ENCODE data around the gene GPR156. TPM values are rescaled to one million over a fixed set of nuclear protein-coding genes. Genes with fewer than 3 reads are reported as not detected.
"Not testable (repeated sequence)": the region's sequence is repeated elsewhere in the genome, so short reads cannot be mapped to it uniquely, and the experiment has no call there.

GPR156 gene
- 0.42 TPM for total RNA-seq
- long read RNA-seq: 0 reads

DNA sequence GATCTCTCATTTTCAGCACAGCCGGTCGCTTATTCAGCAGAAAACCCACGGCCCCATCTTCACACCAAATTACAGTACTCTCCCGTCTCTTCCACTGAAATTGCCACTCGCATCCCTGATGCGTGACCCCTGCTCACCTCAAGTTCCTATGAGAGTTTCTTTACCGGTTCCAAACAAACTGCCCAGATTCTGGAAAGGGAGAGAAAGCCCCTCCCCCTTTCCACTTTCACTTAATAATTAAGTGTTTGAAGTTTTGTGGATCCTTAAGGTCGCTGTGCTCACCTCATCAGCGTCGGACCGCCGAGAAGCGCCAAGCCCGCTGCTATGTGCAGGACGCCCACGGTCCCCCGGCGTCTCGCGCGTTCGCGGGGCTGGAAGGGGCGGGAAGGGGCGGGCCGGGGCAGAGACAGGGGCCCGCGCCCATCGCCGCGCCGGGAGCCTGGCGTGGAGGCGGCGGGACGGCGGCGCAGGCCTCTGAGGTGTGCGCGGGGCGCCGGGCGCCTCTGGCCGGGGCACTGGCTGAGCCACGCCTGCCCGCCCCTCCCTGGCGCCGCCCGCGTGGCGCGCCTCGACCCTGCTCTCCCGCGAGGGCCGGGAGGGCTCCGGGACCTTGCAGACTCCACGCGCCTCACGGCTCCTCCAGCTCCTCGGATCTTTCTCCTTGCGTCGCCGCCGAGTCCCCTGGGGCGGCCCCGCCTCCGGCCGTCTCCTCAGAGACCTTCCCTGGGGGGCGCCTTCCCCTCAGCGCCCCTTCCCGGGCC is at the start of gene GPR156:
TSS of gene GPR156 (minus strand) at position 476 of the 761 bp plus-strand sequence. CDS start 41,124 bp downstream, outside the sequence.
- DNase-seq (ENCODE audit: low spot score): no peak

- DNase-seq (ENCODE audit: low spot score): no peak
Measured at GRCh38 chr3:120332646-120333045, 47.6 kb upstream of the GPR156 start.

DNA sequence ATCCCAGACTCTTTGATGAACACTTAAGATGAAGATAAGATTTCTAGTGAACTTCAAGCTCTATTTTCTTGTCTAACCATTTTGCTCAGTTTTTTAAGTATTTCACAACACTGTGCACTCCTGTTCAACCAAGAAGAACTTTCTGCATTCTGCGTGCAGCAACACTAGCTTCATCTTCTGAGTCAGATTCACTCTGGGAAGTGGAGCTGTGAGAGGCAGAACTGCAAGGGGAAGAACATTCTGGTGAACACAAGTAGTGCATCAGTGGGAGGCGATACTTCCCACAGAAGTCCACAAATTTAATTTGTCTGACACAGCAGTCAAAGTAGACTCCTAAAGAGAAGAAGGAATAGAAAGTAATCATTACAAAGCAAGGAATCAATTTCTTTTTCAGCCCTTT is 46.1 kb upstream of the GPR156 start:
- DNase-seq (ENCODE audit: low spot score): no peak

DNA sequence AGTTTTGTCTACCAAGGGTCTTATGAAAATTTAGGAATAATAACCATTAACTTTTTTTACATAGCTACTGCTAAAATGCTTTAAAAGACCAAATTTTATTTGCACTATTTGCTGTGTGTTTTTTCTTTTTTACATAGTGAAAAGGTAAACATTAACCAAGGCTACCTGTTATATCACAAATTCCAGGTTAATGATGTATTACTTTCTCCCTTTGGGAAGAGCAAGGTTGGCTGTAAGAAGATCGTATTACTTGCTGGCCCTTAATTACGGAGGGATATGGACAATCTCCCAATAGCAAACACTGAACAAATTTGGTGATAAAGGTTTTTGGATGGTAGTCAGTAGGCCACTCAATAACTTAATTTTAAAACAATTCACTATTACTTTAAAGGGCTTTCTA is 41.8 kb upstream of the GPR156 start:
- DNase-seq (ENCODE audit: low spot score): no peak

DNA sequence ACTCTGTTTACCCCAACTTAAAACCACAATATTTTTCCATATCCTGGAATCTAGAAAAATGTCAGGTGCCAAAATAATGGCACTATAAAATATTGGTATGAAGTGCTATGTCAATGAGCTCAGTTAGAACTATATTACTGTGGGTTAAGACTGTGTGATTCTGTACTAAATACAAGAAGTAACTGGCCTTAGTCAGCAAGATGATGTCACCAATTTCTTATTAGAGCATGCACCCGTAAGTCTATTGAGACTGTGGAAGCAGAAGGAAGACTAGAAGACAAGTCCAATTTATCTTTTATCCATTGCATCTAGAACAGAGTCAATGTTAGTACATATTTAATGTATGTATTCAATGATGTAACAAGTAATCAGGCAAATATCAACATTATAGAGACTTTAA is 39.2 kb upstream of the GPR156 start:
- DNase-seq (ENCODE audit: low spot score): no peak

DNA sequence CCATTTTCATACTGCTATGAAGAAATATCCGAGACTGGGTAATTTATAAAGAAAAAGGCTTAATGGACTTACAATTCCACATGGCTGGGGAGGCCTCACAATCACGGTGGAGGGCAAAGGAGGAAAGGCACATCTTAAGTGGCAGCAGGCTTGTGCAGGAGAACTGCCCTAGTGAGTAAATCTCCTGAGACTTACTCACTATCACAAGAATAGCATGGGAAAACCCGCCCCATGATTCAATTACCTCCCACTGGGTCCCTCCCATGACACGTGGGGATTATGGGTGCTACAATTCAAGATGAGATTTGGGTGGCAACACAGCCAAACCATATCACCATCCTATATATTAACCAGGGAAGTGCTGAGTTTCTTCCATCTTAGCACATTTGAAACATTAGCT is 38.7 kb upstream of the GPR156 start:
- DNase-seq (ENCODE audit: low spot score): not testable (repeated sequence)

DNA sequence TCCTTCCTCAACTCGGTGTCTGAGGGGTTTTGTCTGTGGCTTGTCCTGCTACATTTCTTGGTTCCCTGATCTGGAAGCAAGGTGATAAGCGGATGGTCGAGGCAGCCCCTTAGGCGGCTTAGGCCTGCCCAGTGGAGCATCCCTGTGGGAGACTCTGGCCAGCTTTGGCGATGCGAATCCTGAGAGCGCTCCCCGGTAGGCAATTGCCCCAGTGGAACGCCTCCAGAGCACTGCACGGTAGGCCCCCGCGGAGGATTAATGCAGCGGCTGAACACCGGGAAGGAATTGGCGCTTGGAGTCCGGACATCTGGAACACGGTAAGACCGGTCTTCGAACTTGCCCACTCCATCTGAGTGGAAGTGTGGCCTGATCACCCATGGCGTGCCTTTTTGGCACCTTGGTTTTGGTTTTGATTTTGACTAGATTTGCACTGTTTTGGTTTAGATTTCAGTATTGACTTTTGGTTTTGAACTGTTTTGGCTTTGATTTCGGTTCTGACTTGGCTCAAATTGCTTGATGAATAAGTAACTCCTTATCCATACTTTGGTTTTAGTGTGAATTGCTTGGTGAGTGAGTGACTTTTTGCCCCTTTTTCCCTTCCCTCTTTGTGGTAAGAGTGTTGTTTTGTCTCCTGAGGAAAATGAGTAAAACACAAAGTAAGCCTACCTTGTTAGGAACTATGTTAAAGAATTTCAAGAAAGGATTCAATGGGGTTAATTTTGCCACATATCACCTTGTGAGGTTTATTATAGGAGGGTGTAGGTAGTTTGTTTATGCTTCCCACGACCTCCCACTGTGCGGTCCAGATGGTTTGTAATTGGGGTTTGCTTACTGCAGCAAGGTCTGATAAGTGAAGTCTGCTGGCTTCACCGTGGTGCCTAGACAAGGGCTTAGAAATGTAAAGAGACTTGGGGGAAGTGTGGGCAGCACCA is 27.1 kb upstream of the GPR156 start:
- DNase-seq (ENCODE audit: low spot score): no peak

DNA sequence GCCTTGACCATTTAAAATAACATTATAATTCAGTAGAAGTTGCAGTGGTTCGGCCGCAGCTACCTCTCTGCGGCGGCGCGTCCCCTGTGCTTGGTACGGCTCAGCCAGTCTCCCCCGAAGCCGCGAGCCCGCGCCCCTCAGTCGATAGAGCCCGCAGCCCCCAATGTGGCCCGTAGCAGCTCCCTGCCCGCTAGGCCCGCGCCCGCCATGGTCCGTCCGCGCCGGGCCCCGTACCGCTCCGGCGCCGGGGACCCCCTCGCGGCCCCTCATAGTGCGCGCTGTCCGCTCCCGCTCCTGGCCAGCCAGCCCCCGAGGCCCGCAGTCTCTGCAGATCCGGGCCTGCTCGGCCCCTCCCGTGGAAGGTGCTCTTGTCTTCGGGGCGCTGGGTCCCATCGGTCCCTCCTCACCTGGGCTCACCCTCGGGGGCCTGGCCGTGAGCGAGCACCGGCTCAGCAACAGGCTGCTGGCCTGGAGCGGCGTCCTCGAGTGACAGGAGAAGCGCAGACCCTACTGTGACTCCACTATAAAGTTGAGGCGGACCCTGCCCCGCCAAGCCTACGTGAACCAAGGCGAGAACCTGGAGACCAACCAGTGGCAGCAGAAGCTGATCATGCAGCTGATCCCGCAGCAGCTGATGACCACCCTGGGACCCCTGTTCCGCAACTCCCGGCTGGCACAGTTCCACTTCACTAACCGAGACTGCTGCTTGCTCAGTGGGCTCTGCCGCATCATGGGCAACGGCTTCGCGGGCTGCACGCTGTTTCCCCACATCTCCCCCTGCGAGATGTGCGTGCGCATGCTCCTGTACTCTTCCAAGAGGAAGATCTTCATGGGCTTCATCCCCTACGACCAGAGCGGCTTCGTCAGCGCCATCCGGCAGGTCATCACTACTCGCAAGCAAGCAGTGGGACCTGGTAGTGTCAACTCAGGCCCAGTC is 21.8 kb upstream of the GPR156 start:
- no peak for DNase-seq (ENCODE audit: low spot score)

DNA sequence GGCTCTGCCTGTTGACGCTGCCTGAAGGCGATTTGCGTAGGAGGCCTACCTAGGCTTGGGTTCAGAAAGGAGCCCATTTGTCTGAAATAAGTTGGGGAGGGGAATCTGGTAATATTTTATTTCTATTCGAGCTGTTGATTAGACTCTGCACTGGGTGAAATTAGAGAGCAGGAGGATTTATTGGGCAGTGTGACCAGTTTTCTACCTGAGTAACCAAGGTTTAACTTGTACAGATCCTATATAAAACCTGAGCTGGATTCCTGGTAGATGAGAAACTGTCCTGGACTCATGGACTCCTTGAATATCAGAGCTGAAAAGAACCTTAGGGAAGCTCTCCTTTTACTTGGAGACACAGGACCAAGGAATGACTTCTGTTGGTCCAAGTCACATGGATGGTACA is 19.6 kb upstream of the GPR156 start:
- no peak for DNase-seq (ENCODE audit: low spot score)

DNA sequence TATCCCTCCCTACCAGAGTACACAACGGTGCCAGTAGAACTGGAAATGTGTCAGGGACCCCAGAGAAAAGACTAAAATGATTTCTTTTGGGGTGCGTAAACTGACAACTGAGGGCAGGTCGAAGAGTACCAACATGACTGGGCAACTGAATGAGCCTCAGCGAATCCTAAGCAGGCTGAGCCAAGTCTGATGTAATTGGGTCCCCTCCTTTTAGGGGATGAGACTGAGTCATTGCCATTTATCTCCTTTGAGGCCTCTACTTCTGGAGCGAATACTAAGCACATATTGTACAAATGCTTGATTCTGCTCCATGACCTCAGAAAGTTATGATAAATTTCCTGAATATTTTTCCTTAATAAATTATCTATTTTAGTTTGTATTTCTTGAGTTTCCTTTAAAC is 17.3 kb upstream of the GPR156 start:
- DNase-seq (ENCODE audit: low spot score): no peak

GRCh38 chr3:120300971-120301370 is 15.9 kb upstream of the GPR156 start:
- DNase-seq (ENCODE audit: low spot score): no peak

DNA sequence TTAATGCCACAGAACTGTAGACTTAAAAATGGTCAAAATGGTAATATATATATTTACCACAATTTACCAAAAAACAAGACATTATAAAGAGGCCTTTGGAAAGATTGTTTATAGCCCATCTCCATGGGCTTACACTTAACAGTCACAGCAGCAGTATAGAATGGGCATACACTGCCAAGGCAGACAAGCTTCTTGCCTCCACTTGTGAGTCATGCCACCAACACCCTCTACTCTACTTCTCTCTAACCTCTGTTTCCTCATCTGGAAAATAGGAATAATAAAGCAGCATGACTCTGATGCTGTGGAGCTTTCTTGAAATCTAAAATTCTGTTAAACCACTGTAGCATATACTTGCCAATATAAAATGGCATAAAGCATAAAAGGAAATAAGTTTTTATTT is 14.4 kb upstream of the GPR156 start:
- no peak for DNase-seq (ENCODE audit: low spot score)

- DNase-seq (ENCODE audit: low spot score): no peak
Measured at GRCh38 chr3:120298996-120299395, 14.0 kb upstream of the GPR156 start.

- not testable (repeated sequence) for DNase-seq (ENCODE audit: low spot score)
Measured at GRCh38 chr3:120291552-120291951, 6.5 kb upstream of the GPR156 start.

DNA sequence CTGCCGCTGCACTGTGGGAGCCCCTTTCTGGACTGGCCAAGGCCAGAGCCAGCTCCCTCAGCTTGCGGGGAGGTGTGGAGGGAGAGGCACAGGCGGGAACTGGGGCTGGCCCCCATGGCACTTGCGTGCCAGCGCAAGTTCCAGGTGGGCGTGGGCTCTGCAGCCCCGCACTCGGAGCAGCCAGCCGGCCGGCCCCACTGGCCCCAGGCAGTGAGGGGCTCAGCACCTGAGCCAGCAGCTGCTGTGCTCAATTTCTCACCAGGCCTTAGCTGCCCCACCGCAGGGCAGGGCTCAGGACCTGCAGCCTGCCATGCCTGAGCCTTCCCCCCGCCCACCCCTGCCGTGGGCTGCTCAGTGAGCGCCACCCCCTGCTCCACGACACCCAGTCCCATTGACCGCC is 4.6 kb upstream of the GPR156 start:
- no peak for DNase-seq (ENCODE audit: low spot score)

DNA sequence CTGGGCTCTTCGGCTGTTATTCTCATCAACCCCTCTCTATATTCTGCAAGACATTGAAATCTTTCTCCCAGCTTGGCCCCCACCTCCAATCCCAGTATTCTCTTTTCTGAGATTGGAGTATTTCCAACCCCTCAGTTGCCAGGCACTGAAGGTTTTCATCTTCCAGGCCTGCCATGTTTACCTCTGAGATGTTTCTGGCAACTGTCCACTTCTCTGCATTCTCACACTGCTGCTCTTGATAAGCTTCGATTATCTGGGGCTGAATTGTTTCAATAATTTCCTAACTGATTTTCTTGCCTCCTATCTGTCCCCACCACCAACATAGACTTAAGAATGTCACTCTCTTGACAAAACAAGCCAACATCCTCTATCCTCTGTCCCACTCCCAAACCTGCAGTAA is 1.4 kb upstream of the GPR156 start:
- DNase-seq (ENCODE audit: low spot score): no peak

DNA sequence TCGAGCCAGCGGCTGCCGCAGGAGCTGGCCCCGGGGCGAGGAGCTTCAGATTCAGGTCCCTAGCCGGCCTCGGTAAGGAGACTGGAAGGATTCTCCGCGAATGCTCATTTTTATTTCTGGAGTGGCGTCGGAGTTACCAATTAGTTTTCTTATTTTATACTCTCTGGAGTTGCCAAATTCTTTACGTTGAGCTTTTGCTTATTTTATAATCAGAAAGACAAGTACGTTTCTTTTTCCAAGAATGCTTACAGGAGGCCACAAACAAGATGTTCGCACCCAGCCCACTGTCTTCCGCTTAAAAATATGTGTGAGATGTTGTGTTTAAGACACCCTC is 453 bp upstream of the GPR156 start:
- DNase-seq (ENCODE audit: low spot score): no peak

GRCh38 chr3:120281261-120281660 is 3.8 kb downstream of the GPR156 start:
- DNase-seq (ENCODE audit: low spot score): no peak

GRCh38 chr3:120280566-120280965 is 4.5 kb downstream of the GPR156 start:
- no peak for DNase-seq (ENCODE audit: low spot score)

DNA sequence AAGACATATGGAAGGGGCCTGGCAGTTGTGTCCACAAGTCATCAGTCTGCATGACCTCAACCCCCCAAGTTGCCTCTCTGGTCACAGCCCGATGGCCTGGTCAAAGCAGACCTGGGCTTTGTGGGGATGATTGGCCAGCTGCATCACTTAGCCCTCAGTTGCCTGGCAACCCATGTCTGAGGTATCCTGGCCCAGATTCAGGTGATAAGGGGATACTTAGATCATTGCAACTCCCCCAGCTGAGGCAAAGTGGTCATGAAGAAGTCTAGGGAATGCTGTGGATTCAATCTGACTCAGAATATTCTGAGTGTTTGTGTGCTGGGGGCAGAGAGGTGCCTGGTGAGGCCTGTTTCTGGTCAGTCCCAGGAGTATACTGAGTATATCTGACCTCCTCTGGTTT is 5.0 kb downstream of the GPR156 start:
- no peak for DNase-seq (ENCODE audit: low spot score)

GRCh38 chr3:120276767-120277166 is 8.3 kb downstream of the GPR156 start:
- no peak for DNase-seq (ENCODE audit: low spot score)

Measured in mesenteric fat pad (tissue), 1 donor.